HCT116 (cell line): ENCODE measurements around the gene FMN1. TPM values are rescaled to one million over a fixed set of nuclear protein-coding genes. Genes with fewer than 3 reads are reported as not detected.

Source experiments
- ATAC-seq: fragments of 200-7000 bp; cut with Tn5 transposase; 2 replicates; pipeline ENCODE4 v1.9.1; 2020; ENCODE audit warnings: mild to moderate bottlenecking, moderate library complexity
- BruUV-seq: library from RNA; stranded (reverse); fragments of 400-500 nt; replicated peaks from 2 replicates; lab custom pipeline; 2021; lab: Mats Ljungman, UMichigan
- CTCF ChIA-PET: fragments of 300-600 bp; sonication (Branson Sonifier 250); formaldehyde crosslinking; loops from one replicate; lab custom pipeline; 2021; ENCODE audit warnings: antibody characterized with exemption; lab: Charles Lee
- POLR2A ChIA-PET: fragments of 300-600, 350-600 bp; sonication (Branson Sonifier 250); formaldehyde crosslinking; loops from one replicate; lab custom pipeline; 2021; ENCODE audit warnings: antibody characterized with exemption; lab: Charles Lee
- RAD21 ChIA-PET, 2 experiments: fragments of 300-600 bp; sonication (Branson Sonifier 250); formaldehyde crosslinking; loops; one replicate each; lab custom pipeline; 2023; ENCODE audit warnings: low total read pairs in 2 of 2; ENCODE audit not compliant: uncharacterized antibody in 2 of 2, unreplicated experiment in 2 of 2, low non-redundant PET in 1 of 2; lab: Charles Lee
- DNase-seq: peaks from one replicate; pipeline ENCODE4 v3.0.0-alpha.2; 2010; ENCODE audit warnings: low read depth, low spot score
- H2AFZ ChIP-seq: fragments of 200-600 bp; shearing (Covaris generic), sonication (generic); 2 replicates; pipeline ENCODE4 v1.6.1; 2017; ENCODE audit warnings: low read depth, mixed run types, mixed read lengths, antibody characterized with exemption, low read length; ENCODE audit not compliant: poor library complexity, severe bottlenecking
- H3K27ac ChIP-seq: 2 replicates; pipeline ENCODE4 v1.5.1; 2012; ENCODE audit warnings: low read depth, low read length
- H3K27me3 ChIP-seq: fragments of 200-600 bp; sonication (generic); 2 replicates; pipeline ENCODE4 v1.6.1; 2016; ENCODE audit warnings: mixed run types, low read length, mixed read lengths; ENCODE audit not compliant: insufficient read depth
- H3K36me3 ChIP-seq, 2 experiments: fragments of 200-500 bp in 1 of 2; fragments of 200-600 bp in 1 of 2; sonication (Bioruptor generic) in 1 of 2; sonication (generic) in 1 of 2; 2 replicates each; pipeline versions ENCODE4 v1.5.1 to v1.6.1; 2014 to 2016; ENCODE audit warnings: low read length in 2 of 2, inconsistent platforms in 1 of 2, mixed read lengths in 1 of 2, mixed run types in 1 of 2; ENCODE audit not compliant: insufficient read depth in 2 of 2, control insufficient read depth in 1 of 2
- H3K4me1 ChIP-seq, 2 experiments: fragments of 200-600 bp in 1 of 2; sonication (generic) in 1 of 2; 2 replicates each; pipeline versions ENCODE4 v1.5.1 to v1.6.1; 2012 to 2017; ENCODE audit warnings: low read length in 2 of 2, inconsistent platforms in 1 of 2, mild to moderate bottlenecking in 1 of 2, mixed read lengths in 1 of 2, mixed run types in 1 of 2, moderate library complexity in 1 of 2; ENCODE audit not compliant: insufficient read depth in 2 of 2, control insufficient read depth in 1 of 2
- H3K4me2 ChIP-seq: fragments of 200-600 bp; sonication (generic); 2 replicates; pipeline ENCODE4 v1.6.1; 2017; ENCODE audit warnings: mixed run types, low read length, mixed read lengths
- H3K4me3 ChIP-seq, 2 experiments: fragments of 200-600 bp in 1 of 2; sonication (generic) in 1 of 2; replicated peaks in 1 of 2; 2 replicates each; pipeline ENCODE4 v1.5.1; 2011 to 2016; ENCODE audit warnings: low read length in 2 of 2, control low read depth in 1 of 2, low read depth in 1 of 2, mild to moderate bottlenecking in 1 of 2, mixed read lengths in 1 of 2, mixed run types in 1 of 2
- H3K79me2 ChIP-seq: fragments of 200-600 bp; sonication (generic); 2 replicates; pipeline ENCODE4 v1.6.1; 2017; ENCODE audit warnings: mild to moderate bottlenecking, mixed run types, low read length, moderate library complexity, mixed read lengths; ENCODE audit not compliant: insufficient read depth
- H3K9ac ChIP-seq: fragments of 200-600 bp; sonication (generic); 2 replicates; pipeline ENCODE4 v1.6.1; 2016; ENCODE audit warnings: low read length, mixed read lengths
- H3K9me2 ChIP-seq: fragments of 200-600 bp; sonication (generic), shearing (Covaris generic); 2 replicates; pipeline ENCODE4 v1.6.1; 2017; ENCODE audit warnings: mixed run types, mild to moderate bottlenecking, moderate library complexity; ENCODE audit not compliant: insufficient read depth
- H3K9me3 ChIP-seq, 2 experiments: fragments of 200-500 bp in 1 of 2; fragments of 200-600 bp in 1 of 2; sonication (Bioruptor generic) in 1 of 2; sonication (generic) in 1 of 2; 2 replicates each; pipeline ENCODE4 v1.6.1; 2014 to 2017; ENCODE audit warnings: low read length in 2 of 2, mixed read lengths in 2 of 2, inconsistent platforms in 1 of 2, low read depth in 1 of 2, mild to moderate bottlenecking in 1 of 2, mixed run types in 1 of 2, moderate library complexity in 1 of 2; ENCODE audit not compliant: control insufficient read depth in 1 of 2, insufficient read depth in 1 of 2
- H4K20me1 ChIP-seq: fragments of 200-600 bp; sonication (generic), shearing (Covaris generic); 2 replicates; pipeline ENCODE4 v1.6.1; 2017; ENCODE audit warnings: mixed run types, mild to moderate bottlenecking, moderate library complexity; ENCODE audit not compliant: insufficient read depth
- CBX3 ChIP-seq: IDR thresholded peaks from 2 replicates; pipeline ENCODE4 v1.6.1; 2012; ENCODE audit warnings: low read depth
- CEBPB ChIP-seq: IDR thresholded peaks from 2 replicates; pipeline ENCODE4 v1.6.1; 2012; ENCODE audit warnings: low read depth
- EGR1 ChIP-seq: IDR thresholded peaks from 2 replicates; pipeline ENCODE4 v1.6.1; 2012; ENCODE audit warnings: low read depth
- ELF1 ChIP-seq: IDR thresholded peaks from 2 replicates; pipeline ENCODE4 v1.6.1; 2012; ENCODE audit warnings: low read depth, borderline replicate concordance
- EZH2 ChIP-seq: fragments of 200-600 bp; sonication (generic); IDR thresholded peaks from 2 replicates; pipeline ENCODE4 v1.6.1; 2017; ENCODE audit warnings: antibody characterized with exemption, mixed run types
- EZH2phosphoT487 ChIP-seq: fragments of 200-600 bp; IDR thresholded peaks from 2 replicates; pipeline ENCODE4 v1.6.1; 2018; ENCODE audit warnings: antibody characterized with exemption, borderline replicate concordance
- JUND ChIP-seq: IDR thresholded peaks from 2 replicates; pipeline ENCODE4 v1.6.1; 2012
- POLR2AphosphoS5 ChIP-seq: IDR thresholded peaks from 2 replicates; pipeline ENCODE4 v1.6.1; 2011; ENCODE audit warnings: mild to moderate bottlenecking, low read depth, low read length, moderate library complexity
- RAD21 ChIP-seq: IDR thresholded peaks from 2 replicates; pipeline ENCODE4 v1.6.1; 2012; ENCODE audit warnings: low read depth, mild to moderate bottlenecking
- SIN3A ChIP-seq: IDR thresholded peaks from 2 replicates; pipeline ENCODE4 v1.6.1; 2012; ENCODE audit warnings: low read depth
- SP1 ChIP-seq: IDR thresholded peaks from 2 replicates; pipeline ENCODE4 v1.6.1; 2012; ENCODE audit warnings: low read depth
- SRF ChIP-seq: IDR thresholded peaks from 2 replicates; pipeline ENCODE4 v1.6.1; 2012; ENCODE audit warnings: low read depth
- YY1 ChIP-seq: IDR thresholded peaks from 2 replicates; pipeline ENCODE4 v1.6.1; 2011; ENCODE audit warnings: low read length, low read depth, moderate library complexity, mild to moderate bottlenecking; ENCODE audit not compliant: insufficient replicate concordance; ENCODE audit errors: extremely low read depth
- ZFX ChIP-seq: fragments of 450-650 bp; IDR thresholded peaks from 2 replicates; pipeline ENCODE4 v1.6.1; 2017
- ZNF274 ChIP-seq: fragments of 200-500 bp; sonication (Bioruptor generic); IDR thresholded peaks from 2 replicates; pipeline ENCODE4 v1.6.1; 2014; ENCODE audit warnings: mild to moderate bottlenecking, low read depth, low read length, inconsistent platforms
- intact Hi-C: fragments of 100-400 bp; cut with micrococcal nuclease; formaldehyde crosslinking; loops from 2 replicates; pipeline ENCODE4 v1.10.0; 2022
- total RNA-seq: library from RNA; stranded (reverse); gene quantifications from one replicate; pipeline ENCODE4 v1.2.1, GENCODE V29; 2021; ENCODE audit not compliant: unreplicated experiment
- TF ChIP-seq, protein P1 (sequence below), 3 experiments: fragments of 200-600 bp in 1 of 3; sonication (generic) in 1 of 3; IDR thresholded peaks in 2 of 3; conservative IDR thresholded peaks in 1 of 3; 2 replicates each; pipeline ENCODE4 v1.5.1; 2012 to 2017; ENCODE audit warnings: low read depth in 2 of 3, low read length in 2 of 3, antibody characterized with exemption in 1 of 3, borderline replicate concordance in 1 of 3, control low read depth in 1 of 3, mild to moderate bottlenecking in 1 of 3, mixed read lengths in 1 of 3, mixed run types in 1 of 3, moderate library complexity in 1 of 3; ENCODE audit not compliant: insufficient read depth in 1 of 3
- TF ChIP-seq, protein P2 (sequence below): IDR thresholded peaks from 2 replicates; pipeline ENCODE4 v1.6.1; 2012; ENCODE audit warnings: low read depth
- TF ChIP-seq, protein P3 (sequence below): IDR thresholded peaks from 2 replicates; pipeline ENCODE4 v1.6.1; 2012
- TF ChIP-seq, protein P4 (sequence below): IDR thresholded peaks from 2 replicates; pipeline ENCODE4 v1.6.1; 2012

The FMN1 gene
- total RNA-seq, 1 experiment from 2014 or later, result 0.39 TPM

DNA sequence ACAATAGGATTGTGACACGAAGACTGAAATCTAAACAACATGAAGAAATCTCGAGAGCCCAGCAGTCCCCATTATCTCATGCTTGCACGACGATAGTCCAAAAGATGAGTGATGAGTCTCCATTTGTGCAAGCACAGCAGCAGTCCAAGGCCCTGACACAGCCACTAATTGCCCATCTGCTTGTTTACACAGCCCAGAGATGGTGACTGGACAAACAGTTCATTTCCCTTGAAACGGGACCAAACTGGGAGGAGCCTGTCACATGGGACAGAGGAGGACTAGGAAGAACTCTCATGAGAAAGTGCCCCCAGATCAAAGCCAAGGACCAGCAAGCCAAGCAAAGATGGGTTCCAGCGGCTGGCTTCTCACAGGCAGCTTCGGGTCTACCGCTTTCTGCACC is 355.7 kb downstream of the FMN1 start:
- ATAC-seq (no peak), DNase-seq (no peak)
- no peak overlapping the region for H3K4me2 ChIP-seq
- TF ChIP-seq, protein P1, sequence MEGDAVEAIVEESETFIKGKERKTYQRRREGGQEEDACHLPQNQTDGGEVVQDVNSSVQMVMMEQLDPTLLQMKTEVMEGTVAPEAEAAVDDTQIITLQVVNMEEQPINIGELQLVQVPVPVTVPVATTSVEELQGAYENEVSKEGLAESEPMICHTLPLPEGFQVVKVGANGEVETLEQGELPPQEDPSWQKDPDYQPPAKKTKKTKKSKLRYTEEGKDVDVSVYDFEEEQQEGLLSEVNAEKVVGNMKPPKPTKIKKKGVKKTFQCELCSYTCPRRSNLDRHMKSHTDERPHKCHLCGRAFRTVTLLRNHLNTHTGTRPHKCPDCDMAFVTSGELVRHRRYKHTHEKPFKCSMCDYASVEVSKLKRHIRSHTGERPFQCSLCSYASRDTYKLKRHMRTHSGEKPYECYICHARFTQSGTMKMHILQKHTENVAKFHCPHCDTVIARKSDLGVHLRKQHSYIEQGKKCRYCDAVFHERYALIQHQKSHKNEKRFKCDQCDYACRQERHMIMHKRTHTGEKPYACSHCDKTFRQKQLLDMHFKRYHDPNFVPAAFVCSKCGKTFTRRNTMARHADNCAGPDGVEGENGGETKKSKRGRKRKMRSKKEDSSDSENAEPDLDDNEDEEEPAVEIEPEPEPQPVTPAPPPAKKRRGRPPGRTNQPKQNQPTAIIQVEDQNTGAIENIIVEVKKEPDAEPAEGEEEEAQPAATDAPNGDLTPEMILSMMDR (IDR thresholded peaks at IDR 0.05 in 2 of 3, conservative IDR thresholded peaks at IDR 0.05 in 1 of 3; ENCODE audit: borderline replicate concordance in 1 of 3, insufficient read depth in 1 of 3, low read depth in 2 of 3, low read length in 2 of 3), result no peak
- TF ChIP-seq SIN3A (no peak), EZH2phosphoT487 (no peak), EZH2 (no peak), CEBPB (no peak), POLR2AphosphoS5 (no peak), CBX3 (no peak), ELF1 (no peak), YY1 (no peak), JUND (no peak), SP1 (no peak), RAD21 (no peak), ZFX (no peak), SRF (no peak), EGR1 (no peak), ZNF274 (no peak)
- TF ChIP-seq, protein P2, sequence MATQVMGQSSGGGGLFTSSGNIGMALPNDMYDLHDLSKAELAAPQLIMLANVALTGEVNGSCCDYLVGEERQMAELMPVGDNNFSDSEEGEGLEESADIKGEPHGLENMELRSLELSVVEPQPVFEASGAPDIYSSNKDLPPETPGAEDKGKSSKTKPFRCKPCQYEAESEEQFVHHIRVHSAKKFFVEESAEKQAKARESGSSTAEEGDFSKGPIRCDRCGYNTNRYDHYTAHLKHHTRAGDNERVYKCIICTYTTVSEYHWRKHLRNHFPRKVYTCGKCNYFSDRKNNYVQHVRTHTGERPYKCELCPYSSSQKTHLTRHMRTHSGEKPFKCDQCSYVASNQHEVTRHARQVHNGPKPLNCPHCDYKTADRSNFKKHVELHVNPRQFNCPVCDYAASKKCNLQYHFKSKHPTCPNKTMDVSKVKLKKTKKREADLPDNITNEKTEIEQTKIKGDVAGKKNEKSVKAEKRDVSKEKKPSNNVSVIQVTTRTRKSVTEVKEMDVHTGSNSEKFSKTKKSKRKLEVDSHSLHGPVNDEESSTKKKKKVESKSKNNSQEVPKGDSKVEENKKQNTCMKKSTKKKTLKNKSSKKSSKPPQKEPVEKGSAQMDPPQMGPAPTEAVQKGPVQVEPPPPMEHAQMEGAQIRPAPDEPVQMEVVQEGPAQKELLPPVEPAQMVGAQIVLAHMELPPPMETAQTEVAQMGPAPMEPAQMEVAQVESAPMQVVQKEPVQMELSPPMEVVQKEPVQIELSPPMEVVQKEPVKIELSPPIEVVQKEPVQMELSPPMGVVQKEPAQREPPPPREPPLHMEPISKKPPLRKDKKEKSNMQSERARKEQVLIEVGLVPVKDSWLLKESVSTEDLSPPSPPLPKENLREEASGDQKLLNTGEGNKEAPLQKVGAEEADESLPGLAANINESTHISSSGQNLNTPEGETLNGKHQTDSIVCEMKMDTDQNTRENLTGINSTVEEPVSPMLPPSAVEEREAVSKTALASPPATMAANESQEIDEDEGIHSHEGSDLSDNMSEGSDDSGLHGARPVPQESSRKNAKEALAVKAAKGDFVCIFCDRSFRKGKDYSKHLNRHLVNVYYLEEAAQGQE, result no peak
- TF ChIP-seq, protein P3, sequence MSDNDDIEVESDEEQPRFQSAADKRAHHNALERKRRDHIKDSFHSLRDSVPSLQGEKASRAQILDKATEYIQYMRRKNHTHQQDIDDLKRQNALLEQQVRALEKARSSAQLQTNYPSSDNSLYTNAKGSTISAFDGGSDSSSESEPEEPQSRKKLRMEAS, result no peak
- TF ChIP-seq, protein P4, sequence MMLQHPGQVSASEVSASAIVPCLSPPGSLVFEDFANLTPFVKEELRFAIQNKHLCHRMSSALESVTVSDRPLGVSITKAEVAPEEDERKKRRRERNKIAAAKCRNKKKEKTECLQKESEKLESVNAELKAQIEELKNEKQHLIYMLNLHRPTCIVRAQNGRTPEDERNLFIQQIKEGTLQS, result no peak
- H3K4me3 ChIP-seq, result no peak overlapping the region
- H3K4me1 ChIP-seq, result peaks cover 0 to 3% of the 10 kb centered on the region in 2 experiments; a peak in 1 of 4 replicates
- ChIA-PET CTCF (no interaction called here), RAD21 (no interaction called here), POLR2A (no interaction called here)
- H4K20me1 ChIP-seq, result no peaks in the 10 kb centered on the region
- no TSS peak for BruUV-seq
- no peak overlapping the region for H3K9ac ChIP-seq
- H3K36me3 ChIP-seq, result no peaks in the 10 kb centered on the region
- H3K9me3 ChIP-seq, result no peaks in the 10 kb centered on the region
- intact Hi-C loops, result no loop called here
- H3K27me3 ChIP-seq, result peaks cover 18% of the 10 kb centered on the region; the same call in 1 of the 2 replicates
- H3K9me2 ChIP-seq, result no peaks in the 10 kb centered on the region
- no peak overlapping the region for H2AFZ ChIP-seq
- H3K79me2 ChIP-seq, result no peaks in the 10 kb centered on the region
- no peak overlapping the region for H3K27ac ChIP-seq
